MM.1S (cell line): ENCODE data around the gene DGKK.

Experiments used
- CTCF ChIP-seq: fragments of 300-600 bp; sonication (generic); IDR thresholded peaks from 2 replicates; pipeline ENCODE4 v1.5.1; 2016; ENCODE audit warnings: antibody characterized with exemption, low read length, mixed read lengths
- EZH2 ChIP-seq: fragments of 300-600 bp; sonication (generic); optimal IDR thresholded peaks from 2 replicates; pipeline ENCODE3; 2017; ENCODE audit warnings: low read depth, mild to moderate bottlenecking, antibody characterized with exemption, low read length, mixed read lengths
- EZH2phosphoT487 ChIP-seq: fragments of 300-600 bp; sonication (generic); IDR thresholded peaks from 2 replicates; pipeline ENCODE4 v1.6.1; 2018; ENCODE audit warnings: antibody characterized with exemption, low read length

GRCh38 chrX:50459615-50460014, 11.0 kb downstream of the DGKK start:
- TF ChIP-seq CTCF (no peak), EZH2 (no peak), EZH2phosphoT487 (no peak)
